ENCODE data around the gene HBA1.
"Not testable (repeated sequence)": the region's sequence is repeated elsewhere in the genome, so short reads cannot be mapped to it uniquely, and the experiment has no call there.

The HBA1 gene

GRCh38 chr16:175011-175949 lies 1.2 kb upstream of the HBA1 start:
- DNase-seq (ENCODE audit: low read depth): no peak

DNA sequence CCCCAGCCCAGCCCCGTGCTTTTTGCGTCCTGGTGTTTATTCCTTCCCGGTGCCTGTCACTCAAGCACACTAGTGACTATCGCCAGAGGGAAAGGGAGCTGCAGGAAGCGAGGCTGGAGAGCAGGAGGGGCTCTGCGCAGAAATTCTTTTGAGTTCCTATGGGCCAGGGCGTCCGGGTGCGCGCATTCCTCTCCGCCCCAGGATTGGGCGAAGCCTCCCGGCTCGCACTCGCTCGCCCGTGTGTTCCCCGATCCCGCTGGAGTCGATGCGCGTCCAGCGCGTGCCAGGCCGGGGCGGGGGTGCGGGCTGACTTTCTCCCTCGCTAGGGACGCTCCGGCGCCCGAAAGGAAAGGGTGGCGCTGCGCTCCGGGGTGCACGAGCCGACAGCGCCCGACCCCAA lies 474 bp upstream of the HBA1 start:
- not testable (repeated sequence) for DNase-seq (ENCODE audit: low read depth)

GRCh38 chr16:177394-177822 lies 928 bp downstream of the HBA1 start:
- DNase-seq (ENCODE audit: low read depth): no peak

DNA sequence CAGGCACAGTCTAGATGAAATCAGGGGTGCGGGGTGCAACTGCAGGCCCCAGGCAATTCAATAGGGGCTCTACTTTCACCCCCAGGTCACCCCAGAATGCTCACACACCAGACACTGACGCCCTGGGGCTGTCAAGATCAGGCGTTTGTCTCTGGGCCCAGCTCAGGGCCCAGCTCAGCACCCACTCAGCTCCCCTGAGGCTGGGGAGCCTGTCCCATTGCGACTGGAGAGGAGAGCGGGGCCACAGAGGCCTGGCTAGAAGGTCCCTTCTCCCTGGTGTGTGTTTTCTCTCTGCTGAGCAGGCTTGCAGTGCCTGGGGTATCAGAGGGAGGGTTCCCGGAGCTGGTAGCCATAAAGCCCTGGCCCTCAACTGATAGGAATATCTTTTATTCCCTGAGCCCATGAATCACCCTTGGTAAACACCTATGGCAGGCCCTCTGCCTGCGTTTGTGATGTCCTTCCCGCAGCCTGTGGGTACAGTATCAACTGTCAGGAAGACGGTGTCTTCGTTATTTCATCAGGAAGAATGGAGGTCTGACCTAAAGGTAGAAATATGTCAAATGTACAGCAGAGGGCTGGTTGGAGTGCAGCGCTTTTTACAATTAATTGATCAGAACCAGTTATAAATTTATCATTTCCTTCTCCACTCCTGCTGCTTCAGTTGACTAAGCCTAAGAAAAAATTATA lies 1.6 kb downstream of the HBA1 start:
- no peak for DNase-seq (ENCODE audit: low read depth)

GRCh38 chr16:178668-179015 lies 2.2 kb downstream of the HBA1 start:
- no peak for DNase-seq (ENCODE audit: low read depth)

DNA sequence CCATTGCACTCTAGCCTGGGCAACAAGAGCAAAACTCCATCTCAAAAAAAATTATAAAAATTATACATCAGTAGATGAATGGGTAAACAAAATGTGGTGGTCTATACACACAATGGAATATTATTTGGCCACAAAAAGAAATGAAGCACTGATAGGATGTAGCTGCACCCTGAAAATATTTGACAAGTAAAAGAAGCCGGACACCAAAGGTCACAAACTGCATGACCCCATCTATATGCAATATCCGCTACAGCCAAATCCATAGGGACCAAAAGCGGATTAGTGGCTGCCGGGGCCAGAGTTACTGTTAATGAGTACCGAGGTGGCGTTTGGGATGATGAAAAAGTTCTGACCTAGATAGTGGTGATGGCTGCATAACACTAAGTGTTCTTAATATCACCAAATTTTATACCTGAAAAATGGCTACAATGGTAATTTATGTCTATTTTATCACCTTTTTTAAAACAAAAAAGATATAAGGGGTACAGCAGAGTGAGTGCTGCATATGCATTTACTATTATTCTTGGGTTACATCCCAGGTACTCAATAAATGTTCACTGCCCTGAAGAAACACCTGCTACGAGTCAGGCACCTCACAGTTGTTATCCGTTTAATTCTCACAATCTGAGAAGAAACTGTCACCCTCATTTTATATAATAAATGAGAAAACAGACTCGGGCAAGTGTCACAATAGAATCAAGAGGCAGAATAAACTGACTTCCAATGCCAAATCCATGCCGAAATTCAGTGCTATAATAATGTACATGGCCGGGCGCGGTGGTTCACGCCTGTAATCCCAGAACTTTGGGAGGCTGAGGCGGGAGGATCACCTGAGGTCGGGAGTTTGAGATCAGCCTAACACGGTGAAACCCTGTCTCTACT lies 3.0 kb downstream of the HBA1 start:
- no peak for DNase-seq (ENCODE audit: low read depth)

- peak; percentile 21 for DNase-seq (ENCODE audit: low read depth)
Measured at GRCh38 chr16:180101-180675, 3.7 kb downstream of the HBA1 start, which contains the start of gene HBQ1. HBQ1 (plus strand) TSS chr16:180459; CDS start chr16:180487, 28 bp downstream.

GRCh38 chr16:180681-181564 lies 4.4 kb downstream of the HBA1 start:
- DNase-seq (ENCODE audit: low read depth): no peak

GRCh38 chr16:181565-182021 lies 5.1 kb downstream of the HBA1 start:
- peak; percentile 85 for DNase-seq (ENCODE audit: low read depth)

DNA sequence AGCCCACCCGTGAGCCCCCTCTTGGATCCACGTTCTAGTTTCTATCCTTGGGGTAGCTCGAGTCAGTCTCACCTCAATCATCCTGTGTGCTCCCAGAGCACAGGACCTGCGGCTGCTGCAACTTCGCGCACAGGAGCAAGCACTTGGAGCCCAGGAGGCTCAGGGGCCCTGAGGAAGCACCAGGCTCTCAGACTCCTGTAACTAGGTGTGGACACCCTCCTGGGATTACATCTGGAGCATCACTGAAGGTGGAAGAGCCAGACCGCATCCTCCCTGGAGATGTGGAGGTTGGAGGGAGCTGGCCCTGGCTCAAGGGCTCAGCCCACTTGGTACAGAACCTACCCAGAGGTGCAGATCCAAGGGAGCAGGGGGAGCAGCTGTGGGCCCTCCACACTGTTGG lies 6.5 kb downstream of the HBA1 start:
- DNase-seq (ENCODE audit: low read depth): no peak

- DNase-seq (ENCODE audit: low read depth): no peak
Measured at GRCh38 chr16:185213-185612, 8.7 kb downstream of the HBA1 start.

GRCh38 chr16:185691-186090 lies 9.2 kb downstream of the HBA1 start:
- DNase-seq (ENCODE audit: low read depth): no peak

- no peak for DNase-seq (ENCODE audit: low read depth)
Measured at GRCh38 chr16:187330-187729, 10.8 kb downstream of the HBA1 start.

DNA sequence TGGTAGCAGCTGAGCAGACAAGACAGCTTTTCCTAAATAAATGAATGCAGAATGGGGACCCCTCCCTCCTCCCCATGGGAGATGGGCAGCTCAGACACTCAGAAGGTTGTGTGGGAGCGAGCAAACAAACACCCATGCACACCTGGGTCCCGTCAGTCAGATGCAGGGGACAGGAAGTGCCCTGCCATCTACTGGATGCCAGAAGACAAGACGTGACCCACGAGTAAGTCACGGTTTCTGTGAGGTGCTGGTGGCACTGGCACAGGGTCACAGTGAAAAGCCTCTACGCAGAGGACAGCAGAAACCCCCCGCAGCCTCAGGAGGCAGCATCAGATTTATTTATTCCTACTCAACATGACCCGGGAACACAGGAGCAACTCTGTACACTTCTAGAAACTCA lies 12.2 kb downstream of the HBA1 start:
- DNase-seq (ENCODE audit: low read depth): no peak

DNA sequence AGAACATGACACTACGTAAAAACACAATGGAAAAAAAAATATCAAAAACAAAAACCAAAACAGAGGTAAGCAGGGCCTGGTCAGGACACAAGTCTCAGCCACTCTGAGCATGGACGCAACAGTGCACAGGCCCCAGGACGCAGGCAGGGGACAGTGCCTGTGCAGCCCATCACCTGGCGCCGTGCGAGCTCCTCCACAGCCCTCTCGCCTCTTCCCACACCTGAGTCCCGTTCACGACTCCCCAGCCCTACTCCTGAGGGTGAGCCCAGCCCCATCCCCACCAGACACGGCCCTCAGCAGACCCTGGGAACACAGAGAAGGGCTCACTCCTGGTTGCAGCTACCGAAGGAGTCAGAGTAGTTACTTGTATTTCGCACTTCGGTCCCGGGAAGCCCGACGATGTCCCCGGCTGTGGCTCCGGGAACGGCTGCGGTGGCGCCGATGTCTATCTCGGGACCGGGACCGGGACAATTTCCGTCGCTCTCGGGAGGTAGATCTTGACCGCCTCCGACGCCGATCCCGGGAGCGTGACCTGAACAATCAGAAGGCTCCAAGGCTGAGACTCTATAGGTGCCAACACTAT lies 13.2 kb downstream of the HBA1 start:
- DNase-seq (ENCODE audit: low read depth): no peak

DNA sequence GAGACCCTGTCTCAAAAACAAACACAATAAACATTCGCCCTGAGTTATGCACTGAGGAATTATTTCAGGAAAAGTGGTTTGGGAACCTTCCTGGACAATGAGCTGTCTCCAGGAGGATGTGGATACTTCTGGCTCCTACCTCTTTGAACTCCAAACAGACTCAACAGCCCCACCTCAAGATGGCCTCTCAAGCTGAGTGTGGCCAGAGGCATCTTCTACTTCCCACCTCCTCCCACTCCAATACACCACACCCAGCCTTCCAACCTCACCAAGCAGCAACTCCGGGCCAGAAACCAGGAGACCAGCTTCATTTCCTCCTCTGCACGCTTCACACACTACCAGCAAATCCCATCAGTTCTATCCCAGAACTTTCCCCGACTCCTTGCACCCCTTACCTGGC lies 15.4 kb downstream of the HBA1 start:
- no peak for DNase-seq (ENCODE audit: low read depth)

DNA sequence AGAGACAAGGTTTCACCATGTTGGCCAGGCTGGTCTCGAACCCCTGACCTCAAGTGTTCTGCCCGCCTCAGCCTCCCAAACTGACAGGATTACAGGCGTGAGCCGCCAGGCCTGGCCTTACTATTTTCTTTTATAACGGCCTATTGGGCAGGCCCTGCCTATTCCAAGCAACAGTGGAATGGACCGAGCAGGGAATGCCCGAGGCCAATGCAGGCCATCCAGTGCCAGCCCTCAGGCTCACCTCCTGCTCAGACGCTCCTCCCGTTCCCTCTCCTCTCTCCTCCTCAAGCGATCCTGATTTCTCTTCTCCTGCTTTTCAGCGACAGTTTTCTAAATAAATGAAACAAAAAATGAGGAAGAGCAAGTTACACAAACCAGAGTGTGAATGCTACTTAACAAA lies 16.2 kb downstream of the HBA1 start:
- DNase-seq (ENCODE audit: low read depth): no peak

DNA sequence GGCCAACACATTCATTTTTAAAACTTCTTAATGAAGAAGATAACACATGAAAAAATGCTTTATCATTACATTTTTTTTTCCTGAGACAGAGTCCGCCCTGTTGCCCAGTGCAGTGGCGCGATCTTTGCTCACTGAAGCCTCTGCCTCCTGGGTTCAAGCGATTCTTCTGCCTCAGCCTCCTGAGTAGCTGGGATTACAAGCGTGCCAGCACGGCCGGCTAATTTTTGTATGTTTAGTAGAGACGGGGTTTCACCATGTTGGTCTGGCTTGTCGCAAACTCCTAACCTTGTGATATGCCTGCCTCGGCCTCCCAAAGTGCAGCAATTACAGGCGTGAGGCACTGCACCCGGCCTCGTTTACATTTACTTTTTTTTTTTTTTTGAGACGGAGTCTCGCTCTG lies 17.0 kb downstream of the HBA1 start:
- no peak for DNase-seq (ENCODE audit: low read depth)

- DNase-seq (ENCODE audit: low read depth): no peak
Measured at GRCh38 chr16:194516-194915, 18.0 kb downstream of the HBA1 start.

GRCh38 chr16:200388-200787 lies 23.9 kb downstream of the HBA1 start:
- DNase-seq (ENCODE audit: low read depth): no peak

GRCh38 chr16:203246-203645 lies 26.8 kb downstream of the HBA1 start:
- DNase-seq (ENCODE audit: low read depth): no peak

Data from stimulated activated CD8-positive, alpha-beta memory T cell treated with anti-CD3 and anti-CD28 coated beads, Interleukin-15, amount 100 ng/mL, for 24 hours (primary cell).